SK-N-SH (cell line): ENCODE measurements around the gene ASB5. TPM values are rescaled to one million over a fixed set of nuclear protein-coding genes. Genes with fewer than 3 reads are reported as not detected.

Experiments used
- CTCF ChIA-PET: fragments of 300-600, 350-600 bp; formaldehyde crosslinking; extraction: SDS; loops from one replicate; lab custom pipeline; 2021; lab: Yijun Ruan, JAX
- POLR2A ChIA-PET: fragments of 350-600 bp; sonication (Branson Sonifier 250); formaldehyde crosslinking; extraction: SDS; loops from one replicate; lab custom pipeline; 2020; ENCODE audit warnings: antibody characterized with exemption, inconsistent platforms; lab: Yijun Ruan, JAX
- DNase-seq: peaks from one replicate; pipeline ENCODE4 v3.0.0; 2012
- H2AFZ ChIP-seq: fragments of 200-600 bp; sonication (generic); 2 replicates; pipeline ENCODE4 v1.8.1; 2016; ENCODE audit warnings: antibody characterized with exemption, mild to moderate bottlenecking, low read depth
- H3F3A ChIP-seq: fragments of 200-600 bp; sonication (generic); replicated peaks from 2 replicates; pipeline ENCODE3; 2016; ENCODE audit warnings: antibody characterized with exemption, mild to moderate bottlenecking; ENCODE audit not compliant: insufficient read depth
- H3K27ac ChIP-seq, 2 experiments: fragments of 200-500 bp in 1 of 2; fragments of 200-600 bp in 1 of 2; sonication (Bioruptor generic) in 1 of 2; sonication (generic), shearing (Covaris generic) in 1 of 2; 2 replicates each; pipeline versions ENCODE4 v1.5.1 to v1.6.1; 2014 to 2016; ENCODE audit warnings: low read depth in 2 of 2, inconsistent platforms in 1 of 2, low read length in 1 of 2, mild to moderate bottlenecking in 1 of 2, mixed read lengths in 1 of 2
- H3K27me3 ChIP-seq: fragments of 200-600 bp; sonication (generic), shearing (Covaris generic); 2 replicates; pipeline ENCODE4 v1.6.1; 2016; ENCODE audit warnings: mixed run types; ENCODE audit not compliant: insufficient read depth
- H3K36me3 ChIP-seq, 2 experiments: fragments of 200-500 bp in 1 of 2; fragments of 200-600 bp in 1 of 2; sonication (Bioruptor generic) in 1 of 2; sonication (generic) in 1 of 2; replicated peaks in 1 of 2; 2 replicates each; pipeline versions ENCODE3 to v1.5.1; 2014 to 2016; ENCODE audit warnings: low read length in 1 of 2, mild to moderate bottlenecking in 1 of 2; ENCODE audit not compliant: insufficient read depth in 2 of 2, control insufficient read depth in 1 of 2
- H3K4me1 ChIP-seq, 2 experiments: fragments of 200-500 bp in 1 of 2; fragments of 200-600 bp in 1 of 2; sonication (Bioruptor generic) in 1 of 2; sonication (generic), shearing (Covaris generic) in 1 of 2; 2 replicates each; pipeline versions ENCODE4 v1.5.1 to v1.6.1; 2014 to 2016; ENCODE audit warnings: low read depth in 1 of 2, low read length in 1 of 2, mixed run types in 1 of 2; ENCODE audit not compliant: insufficient read depth in 2 of 2, control insufficient read depth in 1 of 2
- H3K4me2 ChIP-seq: fragments of 200-600 bp; sonication (generic), shearing (Covaris generic); 2 replicates; pipeline ENCODE4 v1.6.1; 2017; ENCODE audit warnings: mixed run types
- H3K4me3 ChIP-seq, 2 experiments: fragments of 200-500 bp in 1 of 2; fragments of 200-600 bp in 1 of 2; sonication (Bioruptor generic) in 1 of 2; sonication (generic), shearing (Covaris generic) in 1 of 2; 2 replicates each; pipeline versions ENCODE4 v1.5.1 to v1.8.1; 2014 to 2016; ENCODE audit warnings: low read depth in 2 of 2, inconsistent platforms in 1 of 2, low read length in 1 of 2, mild to moderate bottlenecking in 1 of 2, mixed read lengths in 1 of 2, moderate library complexity in 1 of 2
- H3K79me2 ChIP-seq: fragments of 200-600 bp; sonication (generic); 2 replicates; pipeline ENCODE4 v1.8.1; 2017; ENCODE audit warnings: mild to moderate bottlenecking; ENCODE audit not compliant: insufficient read depth
- H3K9ac ChIP-seq: fragments of 200-600 bp; sonication (generic); 2 replicates; pipeline ENCODE4 v1.6.1; 2017; ENCODE audit warnings: mixed run types
- H3K9me2 ChIP-seq: fragments of 200-600 bp; sonication (generic); 2 replicates; pipeline ENCODE4 v1.6.1; 2017; ENCODE audit warnings: mixed run types
- H3K9me3 ChIP-seq: fragments of 200-600 bp; sonication (generic); 2 replicates; pipeline ENCODE4 v1.6.1; 2017; ENCODE audit warnings: mixed run types, mild to moderate bottlenecking, moderate library complexity
- H4K20me1 ChIP-seq: fragments of 200-600 bp; sonication (generic); 2 replicates; pipeline ENCODE4 v1.6.1; 2017; ENCODE audit warnings: mild to moderate bottlenecking, mixed run types; ENCODE audit not compliant: insufficient read depth
- CHD2 ChIP-seq: fragments of 150-350 bp; IDR thresholded peaks from 2 replicates; pipeline ENCODE4 v1.6.1; 2018; ENCODE audit warnings: low read length; ENCODE audit not compliant: partially characterized antibody
- ELF1 ChIP-seq: IDR thresholded peaks from 2 replicates; pipeline ENCODE4 v1.4.0; 2012
- EP300 ChIP-seq, 2 experiments: IDR thresholded peaks; 2 replicates each; pipeline versions ENCODE4 v1.4.0 to v1.6.1; 2012; ENCODE audit warnings: borderline replicate concordance in 1 of 2, low read depth in 1 of 2, low read length in 1 of 2
- EZH2phosphoT487 ChIP-seq: fragments of 200-600 bp; sonication (generic); IDR thresholded peaks from 2 replicates; pipeline ENCODE4 v1.6.1; 2017; ENCODE audit warnings: low read depth, mixed run types, mild to moderate bottlenecking, antibody characterized with exemption, moderate library complexity, borderline replicate concordance
- FOSL2 ChIP-seq: IDR thresholded peaks from 2 replicates; pipeline ENCODE4 v1.4.0; 2012; ENCODE audit warnings: low read depth, mild to moderate bottlenecking, moderate library complexity, borderline replicate concordance
- FOXJ3 ChIP-seq: sonication (generic); formaldehyde crosslinking; IDR thresholded peaks from 2 replicates; pipeline ENCODE4 v1.5.1; 2020; ENCODE audit warnings: mild to moderate bottlenecking, missing genetic modification reagents
- FOXM1 ChIP-seq: IDR thresholded peaks from 2 replicates; pipeline ENCODE4 v1.4.0; 2012; ENCODE audit warnings: low read depth, mild to moderate bottlenecking
- GABPA ChIP-seq: IDR thresholded peaks from 2 replicates; pipeline ENCODE4 v1.4.0; 2012; ENCODE audit warnings: low read depth, mild to moderate bottlenecking
- GATA2 ChIP-seq: sonication (generic); formaldehyde crosslinking; IDR thresholded peaks from 2 replicates; pipeline ENCODE4 v1.5.0; 2020; ENCODE audit warnings: mild to moderate bottlenecking, missing genetic modification reagents
- JUND ChIP-seq: IDR thresholded peaks from 2 replicates; pipeline ENCODE4 v1.4.0; 2012
- MEF2A ChIP-seq: IDR thresholded peaks from 2 replicates; pipeline ENCODE4 v1.4.0; 2012; ENCODE audit warnings: low read depth, borderline replicate concordance
- NFIC ChIP-seq: IDR thresholded peaks from 2 replicates; pipeline ENCODE4 v1.4.0; 2012; ENCODE audit warnings: borderline replicate concordance
- NRF1 ChIP-seq: IDR thresholded peaks from 2 replicates; pipeline ENCODE4 v1.6.1; 2012; ENCODE audit warnings: low read depth, mild to moderate bottlenecking, low read length
- POLR2AphosphoS5 ChIP-seq: IDR thresholded peaks from 2 replicates; pipeline ENCODE4 v1.6.1; 2012; ENCODE audit warnings: low read depth, low read length
- RAD21 ChIP-seq: IDR thresholded peaks from 2 replicates; pipeline ENCODE4 v1.6.1; 2012; ENCODE audit warnings: mild to moderate bottlenecking, low read length
- RCOR1 ChIP-seq: fragments of 150-350 bp; IDR thresholded peaks from 2 replicates; pipeline ENCODE4 v1.6.1; 2017; ENCODE audit warnings: antibody characterized with exemption, low read length
- RFX5 ChIP-seq: IDR thresholded peaks from 2 replicates; pipeline ENCODE4 v1.6.1; 2012; ENCODE audit warnings: mild to moderate bottlenecking, improper control_type of control experiment, low read length
- RXRA ChIP-seq: IDR thresholded peaks from 2 replicates; pipeline ENCODE4 v1.4.0; 2012; ENCODE audit warnings: low read depth, mild to moderate bottlenecking, borderline replicate concordance
- SIN3A ChIP-seq: IDR thresholded peaks from 2 replicates; pipeline ENCODE4 v1.6.1; 2012; ENCODE audit warnings: low read depth, mild to moderate bottlenecking, low read length, moderate library complexity, borderline replicate concordance
- TAF1 ChIP-seq: IDR thresholded peaks from 2 replicates; pipeline ENCODE4 v1.6.1; 2012; ENCODE audit warnings: low read depth, mild to moderate bottlenecking, low read length, moderate library complexity, borderline replicate concordance
- TCF12 ChIP-seq: IDR thresholded peaks from 2 replicates; pipeline ENCODE4 v1.4.0; 2012
- TEAD4 ChIP-seq: IDR thresholded peaks from 2 replicates; pipeline ENCODE4 v1.4.0; 2012; ENCODE audit warnings: mild to moderate bottlenecking, borderline replicate concordance; ENCODE audit not compliant: insufficient read depth
- YY1 ChIP-seq: IDR thresholded peaks from 2 replicates; pipeline ENCODE4 v1.4.0; 2012; ENCODE audit warnings: low read depth, mild to moderate bottlenecking
- WGBS: methylation state at CpG from one replicate; pipeline ENCODE4 v1.1.6; 2017; ENCODE audit warnings: low lambda C conversion rate; 5-methylcytosine and 5-hydroxymethylcytosine counted together
- polyA plus RNA-seq, 3 experiments: library from polyadenylated mRNA; depleted of rRNA; stranded (reverse); fragments of >200 nt; gene quantifications; 2 replicates each; pipeline ENCODE4 v1.2.3, GENCODE V29; 2012
- TF ChIP-seq, protein P1 (sequence below): fragments of 150-350 bp; IDR thresholded peaks from 2 replicates; pipeline ENCODE4 v1.6.1; 2017; ENCODE audit warnings: antibody characterized with exemption, low read length, low read depth, borderline replicate concordance
- TF ChIP-seq, protein P2 (sequence below): fragments of 150-350 bp; IDR thresholded peaks from 2 replicates; pipeline ENCODE4 v1.6.1; 2016; ENCODE audit warnings: mild to moderate bottlenecking, low read depth, low read length
- TF ChIP-seq, protein P3 (sequence below): IDR thresholded peaks from 2 replicates; pipeline ENCODE4; 2012

Gene ASB5
- polyA plus RNA-seq, 1 of the 3 experiments (the other 2 are of a cell fraction): 0.13 TPM

DNA sequence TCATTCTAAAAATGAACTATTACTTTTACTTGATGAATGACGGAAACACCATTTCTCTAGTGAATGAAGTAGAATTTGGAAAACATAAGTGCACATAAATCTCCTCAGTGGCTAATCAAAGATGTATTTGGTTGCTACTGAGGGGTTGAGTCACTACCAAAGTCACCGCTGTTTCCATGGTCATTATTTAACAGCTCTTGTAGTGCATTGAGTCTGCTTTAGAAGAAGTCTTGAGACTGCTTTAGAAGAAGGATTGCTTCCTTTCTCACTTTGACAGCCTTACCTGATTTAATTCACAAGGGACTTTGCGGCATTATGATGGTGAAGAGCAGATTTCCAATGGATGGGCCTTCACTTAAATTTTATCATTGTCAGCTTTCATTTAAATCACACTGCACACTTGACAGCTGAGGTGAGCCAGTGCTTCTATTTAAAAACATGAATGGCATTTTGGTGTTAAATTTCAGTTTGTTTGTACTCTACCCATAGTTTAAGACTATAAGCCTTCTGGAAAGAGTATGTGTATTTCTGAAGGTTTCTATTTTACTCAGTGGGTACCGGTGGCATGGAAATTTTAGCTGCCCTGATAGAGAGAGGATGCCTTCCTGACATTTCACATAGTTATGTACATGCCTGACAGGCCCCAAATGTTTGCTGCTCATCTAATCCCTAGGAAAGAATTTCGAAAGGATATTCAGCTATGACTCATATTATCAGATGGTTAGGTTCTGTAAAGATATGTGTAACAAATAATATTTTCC, 9.5 kb downstream of the ASB5 start:
- Histone ChIP-seq H3K9me2 (no peaks in the 10 kb centered on the region), H3K36me3 (no peaks in the 10 kb centered on the region), H3K4me2 (peak overlapping the region; percentile 31), H3K27ac (peak overlapping the region; percentile 61 to 73; a peak in 3 of 4 replicates), H3K9me3 (no peaks in the 10 kb centered on the region), H3K27me3 (no peaks in the 10 kb centered on the region), H3K79me2 (no peaks in the 10 kb centered on the region), H3K9ac (no peak overlapping the region), H3F3A (peaks cover 20% of the 10 kb centered on the region), H4K20me1 (no peaks in the 10 kb centered on the region), H2AFZ (0 out of 2 replicates have a peak overlapping the region, but pooled peaks have one; percentile 7), H3K4me1 (peaks cover 0 to 18% of the 10 kb centered on the region in 2 experiments; a peak in 3 of 4 replicates), H3K4me3 (0 out of 4 replicates have a peak overlapping the region, but pooled peaks of 1 of the 2 experiments have one; percentile 17)
- ChIA-PET CTCF (interaction anchor here (0.7 to 1.0 kb wide), 2 partner anchors 16 to 18 kb away, joined by 3 read pairs; no protein-coding TSS in a partner anchor), POLR2A (no interaction called here)
- TF ChIP-seq, protein P1, sequence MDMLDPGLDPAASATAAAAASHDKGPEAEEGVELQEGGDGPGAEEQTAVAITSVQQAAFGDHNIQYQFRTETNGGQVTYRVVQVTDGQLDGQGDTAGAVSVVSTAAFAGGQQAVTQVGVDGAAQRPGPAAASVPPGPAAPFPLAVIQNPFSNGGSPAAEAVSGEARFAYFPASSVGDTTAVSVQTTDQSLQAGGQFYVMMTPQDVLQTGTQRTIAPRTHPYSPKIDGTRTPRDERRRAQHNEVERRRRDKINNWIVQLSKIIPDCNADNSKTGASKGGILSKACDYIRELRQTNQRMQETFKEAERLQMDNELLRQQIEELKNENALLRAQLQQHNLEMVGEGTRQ: no peak
- TF ChIP-seq JUND: peak; percentile 85
- TF ChIP-seq FOXM1: peak; percentile 64; the same call in 1 of the 2 replicates
- no peak for TF ChIP-seq RAD21
- TF ChIP-seq RXRA: peak; percentile 25; the same call in 1 of the 2 replicates
- no peak for TF ChIP-seq RCOR1
- peak; percentile 83 for TF ChIP-seq TCF12
- TF ChIP-seq, protein P2, sequence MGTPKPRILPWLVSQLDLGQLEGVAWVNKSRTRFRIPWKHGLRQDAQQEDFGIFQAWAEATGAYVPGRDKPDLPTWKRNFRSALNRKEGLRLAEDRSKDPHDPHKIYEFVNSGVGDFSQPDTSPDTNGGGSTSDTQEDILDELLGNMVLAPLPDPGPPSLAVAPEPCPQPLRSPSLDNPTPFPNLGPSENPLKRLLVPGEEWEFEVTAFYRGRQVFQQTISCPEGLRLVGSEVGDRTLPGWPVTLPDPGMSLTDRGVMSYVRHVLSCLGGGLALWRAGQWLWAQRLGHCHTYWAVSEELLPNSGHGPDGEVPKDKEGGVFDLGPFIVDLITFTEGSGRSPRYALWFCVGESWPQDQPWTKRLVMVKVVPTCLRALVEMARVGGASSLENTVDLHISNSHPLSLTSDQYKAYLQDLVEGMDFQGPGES: no peak
- TF ChIP-seq SIN3A: peak; percentile 40; the same call in 1 of the 2 replicates
- TF ChIP-seq GATA2 (CRISPR knock-in tag): no peak
- TF ChIP-seq GABPA: no peak
- peak; percentile 48; the same call in 1 of the 2 replicates for TF ChIP-seq NFIC
- TF ChIP-seq, protein P3, sequence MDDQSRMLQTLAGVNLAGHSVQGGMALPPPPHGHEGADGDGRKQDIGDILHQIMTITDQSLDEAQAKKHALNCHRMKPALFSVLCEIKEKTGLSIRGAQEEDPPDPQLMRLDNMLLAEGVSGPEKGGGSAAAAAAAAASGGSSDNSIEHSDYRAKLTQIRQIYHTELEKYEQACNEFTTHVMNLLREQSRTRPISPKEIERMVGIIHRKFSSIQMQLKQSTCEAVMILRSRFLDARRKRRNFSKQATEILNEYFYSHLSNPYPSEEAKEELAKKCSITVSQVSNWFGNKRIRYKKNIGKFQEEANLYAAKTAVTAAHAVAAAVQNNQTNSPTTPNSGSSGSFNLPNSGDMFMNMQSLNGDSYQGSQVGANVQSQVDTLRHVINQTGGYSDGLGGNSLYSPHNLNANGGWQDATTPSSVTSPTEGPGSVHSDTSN: peak; percentile 71
- no peak for TF ChIP-seq RFX5
- no peak for TF ChIP-seq CHD2
- TF ChIP-seq TAF1: no peak
- TF ChIP-seq TEAD4: peak; percentile 89
- no peak for TF ChIP-seq FOXJ3 (CRISPR knock-in tag)
- TF ChIP-seq MEF2A: peak; percentile 52; the same call in 1 of the 2 replicates
- no peak for TF ChIP-seq YY1
- peak; percentile 39; the same call in 1 of the 2 replicates for TF ChIP-seq POLR2AphosphoS5
- peak in 1 of 2 experiments; percentile 77; a peak in 2 of 4 replicates for TF ChIP-seq EP300 (IDR thresholded peaks at IDR 0.05; ENCODE audit: borderline replicate concordance in 1 of 2, low read depth in 1 of 2, low read length in 1 of 2)
- no peak for TF ChIP-seq NRF1
- TF ChIP-seq ELF1: no peak; the same call in 1 of the 2 replicates
- TF ChIP-seq FOSL2: peak; percentile 81; the same call in 1 of the 2 replicates
- TF ChIP-seq EZH2phosphoT487: no peak
- 36% methylated on average over 5 of the region's 5 CpGs for WGBS
- no peak for DNase-seq
